WTC11 (cell line): ENCODE measurements around the gene LIN7A.

Source experiments
- CTCF ChIP-seq: fragments of 200-600 bp; IDR thresholded peaks from 2 replicates; pipeline ENCODE4 v1.8.0; 2022; ENCODE audit warnings: antibody characterized with exemption
- MAX ChIP-seq: sonication (generic); formaldehyde crosslinking; IDR thresholded peaks from 2 replicates; pipeline ENCODE4 v1.8.0; 2022; ENCODE audit warnings: mild to moderate bottlenecking, missing genetic modification reagents

- TF ChIP-seq CTCF: no peak
- TF ChIP-seq MAX (CRISPR knock-in tag): no peak
These were observed 42.1 kb upstream of the LIN7A start for GRCh38 chr12:80979816-80980215.
